Measurements from ENCODE around the gene AGAP1. TPM values are rescaled to one million over a fixed set of nuclear protein-coding genes. Genes with fewer than 3 reads are reported as not detected.

Gene AGAP1
- total RNA-seq, 1 donor from 2014 or later, result 33.7 TPM

- no peaks in the 10 kb centered on the region for H3K27me3 ChIP-seq (ENCODE audit: control insufficient read depth, insufficient read depth, low read length)
- H3K36me3 ChIP-seq (ENCODE audit: control insufficient read depth, insufficient read depth, low read length), result no peaks in the 10 kb centered on the region
- no peak for DNase-seq (ENCODE audit: low read depth)
- TF ChIP-seq CTCF (IDR thresholded peaks at IDR 0.05; ENCODE audit: insufficient read depth, low read length, poor library complexity, severe bottlenecking), result no peak
- no peak overlapping the region for H3K4me3 ChIP-seq (ENCODE audit: low read depth, low read length)
Measured at GRCh38 chr2:235472443-235472842, 21.4 kb upstream of the AGAP1 start.

- no peak overlapping the region for H3K4me3 ChIP-seq (ENCODE audit: low read depth, low read length)
- H3K36me3 ChIP-seq (ENCODE audit: control insufficient read depth, insufficient read depth, low read length), result no peaks in the 10 kb centered on the region
- DNase-seq (ENCODE audit: low read depth), result no peak
- no peak for TF ChIP-seq CTCF (IDR thresholded peaks at IDR 0.05; ENCODE audit: insufficient read depth, low read length, poor library complexity, severe bottlenecking)
- no peaks in the 10 kb centered on the region for H3K27me3 ChIP-seq (ENCODE audit: control insufficient read depth, insufficient read depth, low read length)
Measured at GRCh38 chr2:235478609-235479008, 15.2 kb upstream of the AGAP1 start.

- no peaks in the 10 kb centered on the region for H3K27me3 ChIP-seq (ENCODE audit: control insufficient read depth, insufficient read depth, low read length)
- no peak for TF ChIP-seq CTCF (IDR thresholded peaks at IDR 0.05; ENCODE audit: insufficient read depth, low read length, poor library complexity, severe bottlenecking)
- no peak overlapping the region for H3K4me3 ChIP-seq (ENCODE audit: low read depth, low read length)
- no peak for DNase-seq (ENCODE audit: low read depth)
- H3K36me3 ChIP-seq (ENCODE audit: control insufficient read depth, insufficient read depth, low read length), result no peaks in the 10 kb centered on the region
Measured at GRCh38 chr2:235479604-235480003, 14.2 kb upstream of the AGAP1 start.

GRCh38 chr2:235480614-235481013 is 13.2 kb upstream of the AGAP1 start:
- no peak for TF ChIP-seq CTCF (IDR thresholded peaks at IDR 0.05; ENCODE audit: insufficient read depth, low read length, poor library complexity, severe bottlenecking)
- Histone ChIP-seq H3K27me3 (ENCODE audit: control insufficient read depth, insufficient read depth, low read length) (no peaks in the 10 kb centered on the region), H3K4me3 (ENCODE audit: low read depth, low read length) (no peak overlapping the region), H3K36me3 (ENCODE audit: control insufficient read depth, insufficient read depth, low read length) (no peaks in the 10 kb centered on the region)
- DNase-seq (ENCODE audit: low read depth), result no peak

- Histone ChIP-seq H3K27me3 (ENCODE audit: control insufficient read depth, insufficient read depth, low read length) (no peaks in the 10 kb centered on the region), H3K36me3 (ENCODE audit: control insufficient read depth, insufficient read depth, low read length) (no peaks in the 10 kb centered on the region), H3K4me3 (ENCODE audit: low read depth, low read length) (no peak overlapping the region)
- TF ChIP-seq CTCF (IDR thresholded peaks at IDR 0.05; ENCODE audit: insufficient read depth, low read length, poor library complexity, severe bottlenecking), result no peak
- DNase-seq (ENCODE audit: low read depth), result no peak
Measured at GRCh38 chr2:235483313-235483712, 10.5 kb upstream of the AGAP1 start.

- Histone ChIP-seq H3K4me3 (ENCODE audit: low read depth, low read length) (no peak overlapping the region), H3K27me3 (ENCODE audit: control insufficient read depth, insufficient read depth, low read length) (no peaks in the 10 kb centered on the region), H3K36me3 (ENCODE audit: control insufficient read depth, insufficient read depth, low read length) (no peaks in the 10 kb centered on the region)
- no peak for TF ChIP-seq CTCF (IDR thresholded peaks at IDR 0.05; ENCODE audit: insufficient read depth, low read length, poor library complexity, severe bottlenecking)
- DNase-seq (ENCODE audit: low read depth), result no peak
Measured at GRCh38 chr2:235485362-235485761, 8.5 kb upstream of the AGAP1 start.
